HG03342 (cell line): ENCODE results near the gene TINAGL1.

Experiments
- ATAC-seq: cut with Tn5 transposase; IDR thresholded peaks from one replicate; pipeline ENCODE4 v1.9.1; 2021; ENCODE audit warnings: mild to moderate bottlenecking, moderate library complexity; ENCODE audit not compliant: unreplicated experiment

TINAGL1 gene

DNA sequence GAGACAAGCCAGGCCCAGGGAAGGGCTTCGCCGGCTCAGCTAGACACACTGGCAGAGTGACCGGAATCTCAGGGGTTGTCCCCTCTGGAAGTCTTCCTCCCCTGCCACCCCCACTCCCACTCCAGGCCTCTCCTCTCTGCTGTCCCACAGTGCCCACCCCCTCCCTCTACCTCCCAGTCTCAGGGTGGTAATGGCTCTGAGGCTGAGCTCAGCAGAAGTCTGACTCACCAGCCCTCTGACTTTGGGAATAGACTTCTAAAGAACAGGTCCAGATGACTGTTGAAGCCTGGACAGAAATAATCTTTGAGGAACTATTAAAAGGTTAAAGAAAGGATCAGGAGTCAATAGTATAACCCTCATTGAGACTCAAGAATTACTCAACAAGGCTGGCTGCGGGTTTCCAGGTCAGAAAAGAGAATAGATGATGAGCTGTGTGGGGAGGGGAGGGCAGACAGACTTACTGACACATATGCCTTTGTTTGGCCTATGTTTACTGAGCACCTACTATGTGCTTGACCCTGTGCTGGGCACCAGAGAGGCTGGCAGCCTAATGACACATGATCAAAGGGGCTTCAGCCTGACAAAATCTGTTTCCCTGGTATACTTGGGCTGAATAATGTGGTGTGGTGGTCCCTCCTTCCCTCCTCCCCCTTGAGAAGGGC is 49.4 kb downstream of the TINAGL1 start:
- no peak for ATAC-seq

DNA sequence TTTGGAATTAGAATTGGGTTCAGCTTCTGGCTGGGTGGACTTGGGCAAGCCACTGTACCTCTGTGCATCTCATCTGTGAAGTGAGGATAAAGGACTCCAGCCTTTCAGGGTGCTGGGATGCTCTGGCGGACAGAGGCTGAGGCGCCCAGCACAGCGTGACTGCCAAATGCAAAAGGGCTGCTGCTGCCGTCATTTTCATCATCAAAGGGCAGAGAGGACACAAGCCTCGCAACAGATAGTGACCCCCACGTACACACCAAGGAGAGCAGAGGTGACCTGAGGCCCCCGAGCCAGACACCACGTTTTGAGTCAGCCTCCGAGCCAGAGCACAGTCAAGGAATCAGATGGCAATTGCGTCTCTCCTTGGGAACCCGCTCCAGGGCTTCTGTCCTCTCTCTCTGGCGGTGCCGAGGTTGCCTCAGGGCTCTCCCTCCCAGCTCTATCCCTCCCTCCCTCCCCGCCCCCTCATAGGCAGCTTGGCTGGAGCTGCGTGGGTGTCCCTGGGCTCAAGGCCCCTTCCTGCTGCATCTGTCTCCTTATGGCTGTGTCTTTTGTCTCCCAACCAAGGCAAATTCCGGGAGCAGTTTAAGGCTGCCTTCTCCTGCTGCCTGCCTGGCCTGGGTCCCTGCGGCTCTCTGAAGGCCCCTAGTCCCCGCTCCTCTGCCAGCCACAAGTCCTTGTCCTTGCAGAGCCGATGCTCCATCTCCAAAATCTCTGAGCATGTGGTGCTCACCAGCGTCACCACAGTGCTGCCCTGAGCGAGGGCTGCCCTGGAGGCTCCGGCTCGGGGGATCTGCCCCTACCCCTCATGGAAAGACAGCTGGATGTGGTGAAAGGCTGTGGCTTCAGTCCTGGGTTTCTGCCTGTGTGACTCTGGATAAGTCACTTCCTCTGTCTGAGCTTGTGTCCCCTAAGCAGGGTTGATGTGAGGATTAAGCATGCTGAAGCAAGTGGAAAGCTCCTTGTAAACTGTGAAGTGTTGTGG is 50.2 kb downstream of the TINAGL1 start:
- no peak for ATAC-seq

DNA sequence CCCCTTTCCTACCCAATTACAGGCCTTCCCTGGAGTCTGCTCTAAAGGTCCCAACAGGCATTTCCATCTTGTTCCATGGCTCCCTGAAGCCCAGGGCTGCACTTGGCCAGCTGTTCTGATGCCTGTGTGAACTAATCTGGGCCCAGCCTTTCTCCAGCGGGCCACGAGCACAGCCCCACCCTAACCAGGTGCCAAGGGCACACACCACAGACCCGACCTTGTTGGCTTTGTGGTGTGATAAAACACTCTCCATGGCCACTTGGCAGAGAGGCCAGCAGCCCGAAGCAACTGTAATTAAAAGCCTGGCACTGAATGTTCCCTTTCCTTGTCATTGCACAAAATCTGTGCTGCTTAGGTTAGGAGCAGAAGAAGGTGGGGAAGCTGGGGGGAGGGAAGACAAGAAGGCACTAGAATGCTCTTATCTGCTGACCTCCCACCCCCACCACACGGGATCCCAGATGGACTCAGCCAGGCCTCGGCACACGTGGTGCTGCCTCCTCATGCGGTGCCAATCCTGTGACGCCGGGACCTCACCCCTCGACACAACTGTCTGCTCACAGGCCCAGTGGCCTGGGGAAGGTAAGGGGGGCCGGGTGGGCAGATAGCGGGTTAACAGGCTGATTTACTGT is 51.1 kb downstream of the TINAGL1 start:
- ATAC-seq: no peak

DNA sequence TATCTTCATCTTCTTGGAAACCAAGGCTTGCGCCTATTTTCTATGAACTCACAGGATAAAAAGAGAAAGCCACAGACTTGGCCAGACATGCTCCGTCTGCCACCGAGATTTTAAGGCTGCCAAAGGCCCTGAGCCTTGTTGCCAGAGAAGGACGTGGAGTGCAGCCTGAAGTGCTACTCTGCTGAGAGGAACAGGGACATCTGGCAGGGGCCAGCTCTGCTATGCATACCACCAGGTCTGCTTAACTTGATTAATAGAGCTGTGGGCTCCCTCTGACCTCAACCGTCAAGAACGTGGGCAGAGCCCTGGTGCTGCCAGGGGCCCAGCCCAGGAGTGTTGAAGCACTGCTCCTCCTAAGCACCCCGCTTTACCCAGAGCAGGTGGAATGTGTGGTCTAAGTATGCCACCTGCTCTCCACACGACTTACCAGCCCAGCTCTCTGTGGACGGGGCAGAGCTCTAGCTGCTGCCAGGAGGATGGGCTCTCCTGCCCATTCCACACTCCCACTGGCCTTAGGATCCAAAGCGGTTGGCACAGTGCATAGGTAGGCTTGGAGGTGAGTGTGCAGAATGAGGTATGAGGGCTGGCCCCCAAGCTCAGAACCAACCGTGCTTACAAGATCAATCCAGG is 51.7 kb downstream of the TINAGL1 start:
- ATAC-seq: no peak

DNA sequence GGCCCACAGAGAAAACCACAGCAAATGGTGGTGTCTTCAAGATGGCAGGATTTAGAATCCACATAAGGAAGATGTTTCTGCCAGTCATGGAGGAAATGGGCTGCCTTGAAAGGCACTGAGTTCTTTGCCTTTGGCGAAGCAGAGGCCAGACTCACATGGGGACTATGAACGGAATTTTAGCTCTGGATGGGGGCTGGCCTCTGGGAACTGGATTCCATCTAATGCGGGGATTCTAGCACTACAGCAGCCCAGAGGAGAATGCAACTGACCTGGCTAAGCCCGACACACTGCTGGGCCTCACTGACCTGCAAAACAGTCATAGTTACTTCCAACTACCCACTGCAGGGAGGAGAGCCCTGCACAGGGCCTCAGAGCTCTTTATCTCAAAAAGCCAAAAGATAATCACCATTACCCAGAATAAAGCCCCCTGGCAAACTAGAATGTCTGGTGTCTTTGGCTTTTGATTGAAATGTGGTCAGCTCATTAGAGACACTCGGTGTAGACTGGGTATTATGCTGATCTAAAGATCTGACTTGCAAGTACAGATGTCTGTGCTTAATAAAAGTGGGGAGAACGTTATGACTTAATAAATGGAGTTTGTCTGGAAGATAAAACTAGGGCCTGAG is 52.7 kb downstream of the TINAGL1 start:
- no peak for ATAC-seq

DNA sequence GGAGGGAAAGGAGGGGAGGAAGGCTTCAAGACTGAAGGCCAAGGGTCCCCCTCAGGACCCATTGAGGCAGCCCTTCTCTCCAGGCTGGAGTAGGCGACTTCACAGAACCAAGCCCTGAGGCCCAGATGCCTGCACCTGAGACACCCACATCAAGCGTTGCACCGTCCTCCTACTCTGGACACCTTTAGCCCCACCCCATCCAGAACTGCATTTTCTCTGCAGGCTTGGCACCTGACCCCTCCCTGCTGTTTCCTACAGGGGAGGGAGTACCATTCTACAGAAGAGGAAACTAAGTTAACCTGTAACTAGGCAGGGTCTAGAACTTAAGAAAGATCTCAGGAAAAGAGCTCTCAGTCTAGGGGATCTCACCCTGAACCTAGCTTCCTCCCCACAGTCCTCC is 56.3 kb downstream of the TINAGL1 start:
- ATAC-seq: no peak

DNA sequence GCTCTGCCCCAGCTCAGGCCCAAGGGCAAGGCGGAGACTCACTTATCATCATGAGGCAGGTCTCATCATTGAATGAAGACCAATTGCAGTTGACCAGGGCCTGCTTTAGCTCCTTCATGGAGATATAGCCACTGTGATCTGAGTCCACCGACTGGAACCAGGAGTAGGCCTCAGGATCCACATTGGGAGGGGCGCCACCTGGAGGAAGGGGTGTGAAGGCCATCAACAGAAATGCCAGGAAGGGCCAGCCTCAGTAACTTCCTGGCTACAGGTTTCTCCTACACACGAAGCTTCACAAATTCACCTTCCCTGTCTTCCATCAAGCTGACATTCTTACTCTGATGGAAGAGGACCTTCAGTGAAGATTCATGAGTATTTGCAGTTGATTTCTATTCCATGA is 56.8 kb downstream of the TINAGL1 start:
- no peak for ATAC-seq
